HG03064 (cell line): ENCODE data around the gene ACTL6B.

Experiments used
- ATAC-seq: cut with Tn5 transposase; IDR thresholded peaks from one replicate; pipeline ENCODE4 v1.9.1; 2021; ENCODE audit warnings: low read depth; ENCODE audit not compliant: unreplicated experiment

Gene ACTL6B

GRCh38 chr7:100604028-100604975 is 51.9 kb downstream of the ACTL6B start:
- ATAC-seq, result no peak

GRCh38 chr7:100603726-100604027 is 52.6 kb downstream of the ACTL6B start:
- no peak for ATAC-seq

- no peak for ATAC-seq
Measured at GRCh38 chr7:100602889-100603725, 53.1 kb downstream of the ACTL6B start.

- ATAC-seq, result no peak
Measured at GRCh38 chr7:100600730-100601038, 55.6 kb downstream of the ACTL6B start.

GRCh38 chr7:100599911-100600729 is 56.1 kb downstream of the ACTL6B start:
- ATAC-seq, result no peak

GRCh38 chr7:100598425-100598824 is 57.8 kb downstream of the ACTL6B start:
- no peak for ATAC-seq

- ATAC-seq, result no peak
Measured at GRCh38 chr7:100595188-100595587, 61.1 kb downstream of the ACTL6B start.
